SK-N-SH (cell line): Measurements from ENCODE around the gene MAPK14. TPM values are rescaled to one million over a fixed set of nuclear protein-coding genes. Genes with fewer than 3 reads are reported as not detected.

ENCODE experiments used
- CTCF ChIA-PET: fragments of 300-600, 350-600 bp; formaldehyde crosslinking; extraction: SDS; loops from one replicate; lab custom pipeline; 2021; lab: Yijun Ruan, JAX
- POLR2A ChIA-PET: fragments of 350-600 bp; sonication (Branson Sonifier 250); formaldehyde crosslinking; extraction: SDS; loops from one replicate; lab custom pipeline; 2020; ENCODE audit warnings: antibody characterized with exemption, inconsistent platforms; lab: Yijun Ruan, JAX
- DNase-seq: peaks from one replicate; pipeline ENCODE4 v3.0.0; 2012
- H2AFZ ChIP-seq: fragments of 200-600 bp; sonication (generic); 2 replicates; pipeline ENCODE4 v1.8.1; 2016; ENCODE audit warnings: antibody characterized with exemption, mild to moderate bottlenecking, low read depth
- H3F3A ChIP-seq: fragments of 200-600 bp; sonication (generic); replicated peaks from 2 replicates; pipeline ENCODE3; 2016; ENCODE audit warnings: antibody characterized with exemption, mild to moderate bottlenecking; ENCODE audit not compliant: insufficient read depth
- H3K27ac ChIP-seq, 2 experiments: fragments of 200-500 bp in 1 of 2; fragments of 200-600 bp in 1 of 2; sonication (Bioruptor generic) in 1 of 2; sonication (generic), shearing (Covaris generic) in 1 of 2; 2 replicates each; pipeline versions ENCODE4 v1.5.1 to v1.6.1; 2014 to 2016; ENCODE audit warnings: low read depth in 2 of 2, inconsistent platforms in 1 of 2, low read length in 1 of 2, mild to moderate bottlenecking in 1 of 2, mixed read lengths in 1 of 2
- H3K27me3 ChIP-seq: fragments of 200-600 bp; sonication (generic), shearing (Covaris generic); 2 replicates; pipeline ENCODE4 v1.6.1; 2016; ENCODE audit warnings: mixed run types; ENCODE audit not compliant: insufficient read depth
- H3K36me3 ChIP-seq, 2 experiments: fragments of 200-500 bp in 1 of 2; fragments of 200-600 bp in 1 of 2; sonication (Bioruptor generic) in 1 of 2; sonication (generic) in 1 of 2; replicated peaks in 1 of 2; 2 replicates each; pipeline versions ENCODE3 to v1.5.1; 2014 to 2016; ENCODE audit warnings: low read length in 1 of 2, mild to moderate bottlenecking in 1 of 2; ENCODE audit not compliant: insufficient read depth in 2 of 2, control insufficient read depth in 1 of 2
- H3K4me1 ChIP-seq, 2 experiments: fragments of 200-500 bp in 1 of 2; fragments of 200-600 bp in 1 of 2; sonication (Bioruptor generic) in 1 of 2; sonication (generic), shearing (Covaris generic) in 1 of 2; 2 replicates each; pipeline versions ENCODE4 v1.5.1 to v1.6.1; 2014 to 2016; ENCODE audit warnings: low read depth in 1 of 2, low read length in 1 of 2, mixed run types in 1 of 2; ENCODE audit not compliant: insufficient read depth in 2 of 2, control insufficient read depth in 1 of 2
- H3K4me2 ChIP-seq: fragments of 200-600 bp; sonication (generic), shearing (Covaris generic); 2 replicates; pipeline ENCODE4 v1.6.1; 2017; ENCODE audit warnings: mixed run types
- H3K4me3 ChIP-seq, 2 experiments: fragments of 200-500 bp in 1 of 2; fragments of 200-600 bp in 1 of 2; sonication (Bioruptor generic) in 1 of 2; sonication (generic), shearing (Covaris generic) in 1 of 2; 2 replicates each; pipeline versions ENCODE4 v1.5.1 to v1.8.1; 2014 to 2016; ENCODE audit warnings: low read depth in 2 of 2, inconsistent platforms in 1 of 2, low read length in 1 of 2, mild to moderate bottlenecking in 1 of 2, mixed read lengths in 1 of 2, moderate library complexity in 1 of 2
- H3K79me2 ChIP-seq: fragments of 200-600 bp; sonication (generic); 2 replicates; pipeline ENCODE4 v1.8.1; 2017; ENCODE audit warnings: mild to moderate bottlenecking; ENCODE audit not compliant: insufficient read depth
- H3K9ac ChIP-seq: fragments of 200-600 bp; sonication (generic); 2 replicates; pipeline ENCODE4 v1.6.1; 2017; ENCODE audit warnings: mixed run types
- H3K9me2 ChIP-seq: fragments of 200-600 bp; sonication (generic); 2 replicates; pipeline ENCODE4 v1.6.1; 2017; ENCODE audit warnings: mixed run types
- H3K9me3 ChIP-seq: fragments of 200-600 bp; sonication (generic); 2 replicates; pipeline ENCODE4 v1.6.1; 2017; ENCODE audit warnings: mixed run types, mild to moderate bottlenecking, moderate library complexity
- H4K20me1 ChIP-seq: fragments of 200-600 bp; sonication (generic); 2 replicates; pipeline ENCODE4 v1.6.1; 2017; ENCODE audit warnings: mild to moderate bottlenecking, mixed run types; ENCODE audit not compliant: insufficient read depth
- CHD2 ChIP-seq: fragments of 150-350 bp; IDR thresholded peaks from 2 replicates; pipeline ENCODE4 v1.6.1; 2018; ENCODE audit warnings: low read length; ENCODE audit not compliant: partially characterized antibody
- ELF1 ChIP-seq: IDR thresholded peaks from 2 replicates; pipeline ENCODE4 v1.4.0; 2012
- EP300 ChIP-seq, 2 experiments: IDR thresholded peaks; 2 replicates each; pipeline versions ENCODE4 v1.4.0 to v1.6.1; 2012; ENCODE audit warnings: borderline replicate concordance in 1 of 2, low read depth in 1 of 2, low read length in 1 of 2
- FOXJ3 ChIP-seq: sonication (generic); formaldehyde crosslinking; IDR thresholded peaks from 2 replicates; pipeline ENCODE4 v1.5.1; 2020; ENCODE audit warnings: mild to moderate bottlenecking, missing genetic modification reagents
- FOXM1 ChIP-seq: IDR thresholded peaks from 2 replicates; pipeline ENCODE4 v1.4.0; 2012; ENCODE audit warnings: low read depth, mild to moderate bottlenecking
- GABPA ChIP-seq: IDR thresholded peaks from 2 replicates; pipeline ENCODE4 v1.4.0; 2012; ENCODE audit warnings: low read depth, mild to moderate bottlenecking
- GATA2 ChIP-seq: sonication (generic); formaldehyde crosslinking; IDR thresholded peaks from 2 replicates; pipeline ENCODE4 v1.5.0; 2020; ENCODE audit warnings: mild to moderate bottlenecking, missing genetic modification reagents
- JUND ChIP-seq: IDR thresholded peaks from 2 replicates; pipeline ENCODE4 v1.4.0; 2012
- MXI1 ChIP-seq: IDR thresholded peaks from 2 replicates; pipeline ENCODE4 v1.6.1; 2012; ENCODE audit warnings: mild to moderate bottlenecking, low read depth, low read length, improper control_type of control experiment
- POLR2AphosphoS5 ChIP-seq: IDR thresholded peaks from 2 replicates; pipeline ENCODE4 v1.6.1; 2012; ENCODE audit warnings: low read depth, low read length
- RCOR1 ChIP-seq: fragments of 150-350 bp; IDR thresholded peaks from 2 replicates; pipeline ENCODE4 v1.6.1; 2017; ENCODE audit warnings: antibody characterized with exemption, low read length
- RFX5 ChIP-seq: IDR thresholded peaks from 2 replicates; pipeline ENCODE4 v1.6.1; 2012; ENCODE audit warnings: mild to moderate bottlenecking, improper control_type of control experiment, low read length
- RXRA ChIP-seq: IDR thresholded peaks from 2 replicates; pipeline ENCODE4 v1.4.0; 2012; ENCODE audit warnings: low read depth, mild to moderate bottlenecking, borderline replicate concordance
- SIN3A ChIP-seq: IDR thresholded peaks from 2 replicates; pipeline ENCODE4 v1.6.1; 2012; ENCODE audit warnings: low read depth, mild to moderate bottlenecking, low read length, moderate library complexity, borderline replicate concordance
- WGBS: methylation state at CpG from one replicate; pipeline ENCODE4 v1.1.6; 2017; ENCODE audit warnings: low lambda C conversion rate; 5-methylcytosine and 5-hydroxymethylcytosine counted together
- polyA plus RNA-seq, 3 experiments: library from polyadenylated mRNA; depleted of rRNA; stranded (reverse); fragments of >200 nt; gene quantifications; 2 replicates each; pipeline ENCODE4 v1.2.3, GENCODE V29; 2012
- TF ChIP-seq, protein P1 (sequence below): fragments of 200-600 bp; sonication (generic); IDR thresholded peaks from 2 replicates; pipeline ENCODE4 v1.6.1; 2017; ENCODE audit warnings: antibody characterized with exemption, mild to moderate bottlenecking, moderate library complexity
- TF ChIP-seq, protein P2 (sequence below): IDR thresholded peaks from 2 replicates; pipeline ENCODE4 v1.4.0; 2012; ENCODE audit warnings: low read depth, borderline replicate concordance
- TF ChIP-seq, protein P3 (sequence below): IDR thresholded peaks from 2 replicates; pipeline ENCODE4 v1.6.1; 2012; ENCODE audit warnings: mild to moderate bottlenecking, low read depth, low read length, moderate library complexity
- TF ChIP-seq, protein P4 (sequence below): IDR thresholded peaks from 2 replicates; pipeline ENCODE4 v1.4.0; 2012; ENCODE audit warnings: low read depth, borderline replicate concordance
- TF ChIP-seq, protein P5 (sequence below): fragments of 150-350 bp; IDR thresholded peaks from 2 replicates; pipeline ENCODE4 v1.6.1; 2017; ENCODE audit warnings: antibody characterized with exemption, low read length, low read depth, borderline replicate concordance

MAPK14 gene
- polyA plus RNA-seq, 1 of the 3 experiments (the other 2 are of a cell fraction) = 19.8 TPM

DNA sequence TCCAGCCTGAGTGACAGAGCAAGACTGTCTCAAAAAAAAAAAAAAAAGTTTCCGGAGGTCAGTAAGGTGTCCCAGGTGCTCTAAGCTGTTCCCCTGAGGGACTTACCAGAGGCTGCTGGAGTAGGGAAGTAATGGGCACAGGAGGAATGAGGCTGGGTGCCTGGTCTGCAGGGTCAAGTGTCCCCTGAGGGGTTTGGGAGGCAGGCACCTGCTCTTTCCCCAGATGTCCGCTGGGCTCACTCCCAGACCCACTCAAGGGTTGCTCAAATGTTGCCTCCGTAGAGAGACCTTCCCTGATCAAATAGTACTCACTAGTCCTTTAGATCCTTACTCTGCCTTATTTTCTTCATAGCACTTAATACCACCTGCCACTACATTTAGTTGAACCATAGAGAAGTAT lies 97.3 kb downstream of the MAPK14 start:
- H2AFZ ChIP-seq = no peak overlapping the region
- no peaks in the 10 kb centered on the region for H3K9me3 ChIP-seq
- WGBS = 92% methylated on average over 3 of the region's 3 CpGs
- H3K4me1 ChIP-seq = peaks cover 0 to 29% of the 10 kb centered on the region in 2 experiments; a peak in 1 of 4 replicates
- CTCF ChIA-PET = interaction anchor here (1.1 to 3.3 kb wide), 4 partner anchors 15 to 159 kb away, joined by 4 to 17 read pairs (median 7); no protein-coding TSS in a partner anchor
- H3K4me2 ChIP-seq = no peak overlapping the region
- DNase-seq = no peak
- no peaks in the 10 kb centered on the region for H3K36me3 ChIP-seq
- H3K4me3 ChIP-seq = no peak overlapping the region
- H3K79me2 ChIP-seq = no peaks in the 10 kb centered on the region
- TF ChIP-seq RFX5 (no peak), POLR2AphosphoS5 (no peak), GATA2 (CRISPR knock-in tag) (no peak), FOXM1 (no peak), CHD2 (no peak), JUND (no peak), ELF1 (no peak), GABPA (no peak), RXRA (no peak), EP300 (IDR thresholded peaks at IDR 0.05; ENCODE audit: borderline replicate concordance in 1 of 2, low read depth in 1 of 2, low read length in 1 of 2) (no peak), SIN3A (no peak), RCOR1 (no peak), FOXJ3 (CRISPR knock-in tag) (no peak), MXI1 (no peak)
- TF ChIP-seq, protein P1, sequence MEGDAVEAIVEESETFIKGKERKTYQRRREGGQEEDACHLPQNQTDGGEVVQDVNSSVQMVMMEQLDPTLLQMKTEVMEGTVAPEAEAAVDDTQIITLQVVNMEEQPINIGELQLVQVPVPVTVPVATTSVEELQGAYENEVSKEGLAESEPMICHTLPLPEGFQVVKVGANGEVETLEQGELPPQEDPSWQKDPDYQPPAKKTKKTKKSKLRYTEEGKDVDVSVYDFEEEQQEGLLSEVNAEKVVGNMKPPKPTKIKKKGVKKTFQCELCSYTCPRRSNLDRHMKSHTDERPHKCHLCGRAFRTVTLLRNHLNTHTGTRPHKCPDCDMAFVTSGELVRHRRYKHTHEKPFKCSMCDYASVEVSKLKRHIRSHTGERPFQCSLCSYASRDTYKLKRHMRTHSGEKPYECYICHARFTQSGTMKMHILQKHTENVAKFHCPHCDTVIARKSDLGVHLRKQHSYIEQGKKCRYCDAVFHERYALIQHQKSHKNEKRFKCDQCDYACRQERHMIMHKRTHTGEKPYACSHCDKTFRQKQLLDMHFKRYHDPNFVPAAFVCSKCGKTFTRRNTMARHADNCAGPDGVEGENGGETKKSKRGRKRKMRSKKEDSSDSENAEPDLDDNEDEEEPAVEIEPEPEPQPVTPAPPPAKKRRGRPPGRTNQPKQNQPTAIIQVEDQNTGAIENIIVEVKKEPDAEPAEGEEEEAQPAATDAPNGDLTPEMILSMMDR = no peak
- TF ChIP-seq, protein P2, sequence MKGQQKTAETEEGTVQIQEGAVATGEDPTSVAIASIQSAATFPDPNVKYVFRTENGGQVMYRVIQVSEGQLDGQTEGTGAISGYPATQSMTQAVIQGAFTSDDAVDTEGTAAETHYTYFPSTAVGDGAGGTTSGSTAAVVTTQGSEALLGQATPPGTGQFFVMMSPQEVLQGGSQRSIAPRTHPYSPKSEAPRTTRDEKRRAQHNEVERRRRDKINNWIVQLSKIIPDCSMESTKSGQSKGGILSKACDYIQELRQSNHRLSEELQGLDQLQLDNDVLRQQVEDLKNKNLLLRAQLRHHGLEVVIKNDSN = no peak
- TF ChIP-seq, protein P3, sequence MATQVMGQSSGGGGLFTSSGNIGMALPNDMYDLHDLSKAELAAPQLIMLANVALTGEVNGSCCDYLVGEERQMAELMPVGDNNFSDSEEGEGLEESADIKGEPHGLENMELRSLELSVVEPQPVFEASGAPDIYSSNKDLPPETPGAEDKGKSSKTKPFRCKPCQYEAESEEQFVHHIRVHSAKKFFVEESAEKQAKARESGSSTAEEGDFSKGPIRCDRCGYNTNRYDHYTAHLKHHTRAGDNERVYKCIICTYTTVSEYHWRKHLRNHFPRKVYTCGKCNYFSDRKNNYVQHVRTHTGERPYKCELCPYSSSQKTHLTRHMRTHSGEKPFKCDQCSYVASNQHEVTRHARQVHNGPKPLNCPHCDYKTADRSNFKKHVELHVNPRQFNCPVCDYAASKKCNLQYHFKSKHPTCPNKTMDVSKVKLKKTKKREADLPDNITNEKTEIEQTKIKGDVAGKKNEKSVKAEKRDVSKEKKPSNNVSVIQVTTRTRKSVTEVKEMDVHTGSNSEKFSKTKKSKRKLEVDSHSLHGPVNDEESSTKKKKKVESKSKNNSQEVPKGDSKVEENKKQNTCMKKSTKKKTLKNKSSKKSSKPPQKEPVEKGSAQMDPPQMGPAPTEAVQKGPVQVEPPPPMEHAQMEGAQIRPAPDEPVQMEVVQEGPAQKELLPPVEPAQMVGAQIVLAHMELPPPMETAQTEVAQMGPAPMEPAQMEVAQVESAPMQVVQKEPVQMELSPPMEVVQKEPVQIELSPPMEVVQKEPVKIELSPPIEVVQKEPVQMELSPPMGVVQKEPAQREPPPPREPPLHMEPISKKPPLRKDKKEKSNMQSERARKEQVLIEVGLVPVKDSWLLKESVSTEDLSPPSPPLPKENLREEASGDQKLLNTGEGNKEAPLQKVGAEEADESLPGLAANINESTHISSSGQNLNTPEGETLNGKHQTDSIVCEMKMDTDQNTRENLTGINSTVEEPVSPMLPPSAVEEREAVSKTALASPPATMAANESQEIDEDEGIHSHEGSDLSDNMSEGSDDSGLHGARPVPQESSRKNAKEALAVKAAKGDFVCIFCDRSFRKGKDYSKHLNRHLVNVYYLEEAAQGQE = no peak
- TF ChIP-seq, protein P4, sequence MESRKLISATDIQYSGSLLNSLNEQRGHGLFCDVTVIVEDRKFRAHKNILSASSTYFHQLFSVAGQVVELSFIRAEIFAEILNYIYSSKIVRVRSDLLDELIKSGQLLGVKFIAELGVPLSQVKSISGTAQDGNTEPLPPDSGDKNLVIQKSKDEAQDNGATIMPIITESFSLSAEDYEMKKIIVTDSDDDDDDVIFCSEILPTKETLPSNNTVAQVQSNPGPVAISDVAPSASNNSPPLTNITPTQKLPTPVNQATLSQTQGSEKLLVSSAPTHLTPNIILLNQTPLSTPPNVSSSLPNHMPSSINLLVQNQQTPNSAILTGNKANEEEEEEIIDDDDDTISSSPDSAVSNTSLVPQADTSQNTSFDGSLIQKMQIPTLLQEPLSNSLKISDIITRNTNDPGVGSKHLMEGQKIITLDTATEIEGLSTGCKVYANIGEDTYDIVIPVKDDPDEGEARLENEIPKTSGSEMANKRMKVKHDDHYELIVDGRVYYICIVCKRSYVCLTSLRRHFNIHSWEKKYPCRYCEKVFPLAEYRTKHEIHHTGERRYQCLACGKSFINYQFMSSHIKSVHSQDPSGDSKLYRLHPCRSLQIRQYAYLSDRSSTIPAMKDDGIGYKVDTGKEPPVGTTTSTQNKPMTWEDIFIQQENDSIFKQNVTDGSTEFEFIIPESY = no peak
- TF ChIP-seq, protein P5, sequence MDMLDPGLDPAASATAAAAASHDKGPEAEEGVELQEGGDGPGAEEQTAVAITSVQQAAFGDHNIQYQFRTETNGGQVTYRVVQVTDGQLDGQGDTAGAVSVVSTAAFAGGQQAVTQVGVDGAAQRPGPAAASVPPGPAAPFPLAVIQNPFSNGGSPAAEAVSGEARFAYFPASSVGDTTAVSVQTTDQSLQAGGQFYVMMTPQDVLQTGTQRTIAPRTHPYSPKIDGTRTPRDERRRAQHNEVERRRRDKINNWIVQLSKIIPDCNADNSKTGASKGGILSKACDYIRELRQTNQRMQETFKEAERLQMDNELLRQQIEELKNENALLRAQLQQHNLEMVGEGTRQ = no peak
- TF ChIP-seq, all 33 proteins: peak for 0
- Histone ChIP-seq H3K27ac (no peak overlapping the region), H3F3A (peaks cover 4% of the 10 kb centered on the region), H3K27me3 (no peaks in the 10 kb centered on the region), H3K9me2 (no peaks in the 10 kb centered on the region), H3K9ac (no peak overlapping the region), H4K20me1 (no peaks in the 10 kb centered on the region)
- POLR2A ChIA-PET = no interaction called here
